AG04450 (cell line): ENCODE results near the gene ELOVL5. TPM values are rescaled to one million over a fixed set of nuclear protein-coding genes. Genes with fewer than 3 reads are reported as not detected.
"Not testable (repeated sequence)": the region's sequence is repeated elsewhere in the genome, so short reads cannot be mapped to it uniquely, and the experiment has no call there.

ENCODE experiments used
- CTCF ChIA-PET: fragments of 300-600, 350-600 bp; formaldehyde crosslinking; extraction: SDS; loops from one replicate; lab custom pipeline; 2022; ENCODE audit warnings: antibody characterized with exemption, inconsistent platforms; lab: Charles Lee
- POLR2A ChIA-PET: fragments of 350-600 bp; formaldehyde crosslinking; extraction: SDS; loops from one replicate; lab custom pipeline; 2021; ENCODE audit warnings: antibody characterized with exemption, inconsistent platforms; lab: Yijun Ruan, JAX
- DNase-seq: peaks from one replicate; pipeline ENCODE4 v3.0.0-alpha.2; 2011; ENCODE audit warnings: low read depth, low spot score
- H3K27ac ChIP-seq: one replicate; pipeline ENCODE4 v1.5.1; 2012; ENCODE audit warnings: low read depth, low read length, control low read depth
- H3K27me3 ChIP-seq: one replicate; pipeline ENCODE4 v1.6.0; 2012; ENCODE audit warnings: low read length; ENCODE audit not compliant: control insufficient read depth, insufficient read depth
- H3K4me3 ChIP-seq: 2 replicates; pipeline ENCODE4 v1.5.1; 2011; ENCODE audit warnings: mild to moderate bottlenecking, low read depth, low read length, control low read depth
- H3K9me3 ChIP-seq: 2 replicates; pipeline ENCODE4 v1.5.1; 2012; ENCODE audit warnings: low read length; ENCODE audit not compliant: control insufficient read depth, insufficient read depth
- CTCF ChIP-seq: IDR thresholded peaks from 2 replicates; pipeline ENCODE4 v1.5.1; 2011; ENCODE audit warnings: low read depth, low read length, control low read depth, inconsistent platforms
- polyA plus RNA-seq: library from polyadenylated mRNA; depleted of rRNA; stranded (reverse); fragments of >200 nt; gene quantifications from 2 replicates; pipeline ENCODE4 v1.2.3, GENCODE V29; 2011

Gene ELOVL5
- polyA plus RNA-seq, 1 experiment: 81.6 TPM

DNA sequence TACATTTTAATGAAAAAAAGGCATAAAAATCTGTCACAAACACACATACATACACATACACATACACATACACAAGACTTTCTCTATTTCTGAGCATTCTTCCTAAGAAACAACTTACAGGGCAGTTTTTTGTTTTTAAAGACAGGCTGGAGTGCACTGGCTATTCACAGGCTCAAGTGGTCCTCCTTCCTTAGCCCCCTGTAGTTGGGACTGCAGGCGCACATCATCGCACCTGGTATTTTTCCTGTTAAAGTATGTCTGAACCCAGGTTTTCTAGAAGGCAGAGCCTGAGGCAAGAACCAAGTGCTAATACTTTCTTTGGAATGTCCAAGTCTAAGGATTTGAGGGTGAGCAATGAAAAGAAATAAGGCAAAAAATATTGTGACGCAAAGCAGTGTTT lies 41.3 kb upstream of the ELOVL5 start:
- no peak overlapping the region for H3K27ac ChIP-seq
- ChIA-PET POLR2A (no interaction called here), CTCF (no interaction called here)
- no peaks in the 10 kb centered on the region for H3K27me3 ChIP-seq
- H3K4me3 ChIP-seq: no peak overlapping the region
- no peak for TF ChIP-seq CTCF
- DNase-seq: no peak
- H3K9me3 ChIP-seq: no peaks in the 10 kb centered on the region

GRCh38 chr6:53388615-53389014 lies 39.9 kb upstream of the ELOVL5 start:
- H3K27ac ChIP-seq, DNase-seq, H3K9me3 ChIP-seq, H3K4me3 ChIP-seq, CTCF ChIA-PET, POLR2A ChIA-PET, H3K27me3 ChIP-seq: not testable (repeated sequence)

GRCh38 chr6:53382421-53382820 lies 33.7 kb upstream of the ELOVL5 start:
- peaks cover 5% of the 10 kb centered on the region for H3K27me3 ChIP-seq
- no peak for DNase-seq
- POLR2A ChIA-PET: no interaction called here

GRCh38 chr6:53378208-53378607 lies 29.5 kb upstream of the ELOVL5 start:
- ChIA-PET CTCF (interaction anchor here (1.0 kb wide), 1 partner anchor 33 kb away, joined by 3 read pairs; no protein-coding TSS in a partner anchor), POLR2A (no interaction called here)
- no peak for DNase-seq
- no peak for TF ChIP-seq CTCF
- Histone ChIP-seq H3K27me3 (peaks cover 11% of the 10 kb centered on the region), H3K4me3 (no peak overlapping the region), H3K27ac (no peak overlapping the region), H3K9me3 (no peaks in the 10 kb centered on the region; the same call in 1 of the 2 replicates)

More at GRCh38 chr6:53382421-53382820, 33.7 kb upstream of the ELOVL5 start:
- H3K9me3 ChIP-seq: no peaks in the 10 kb centered on the region; the same call in 1 of the 2 replicates
- H3K4me3 ChIP-seq: no peak overlapping the region
- CTCF ChIA-PET: no interaction called here
- no peak overlapping the region for H3K27ac ChIP-seq
- TF ChIP-seq CTCF: no peak

GRCh38 chr6:53377793-53378192 lies 29.0 kb upstream of the ELOVL5 start:
- POLR2A ChIA-PET: no interaction called here
- CTCF ChIA-PET: no interaction called here
- Histone ChIP-seq H3K27ac (no peak overlapping the region), H3K9me3 (no peaks in the 10 kb centered on the region; the same call in 1 of the 2 replicates), H3K4me3 (no peak overlapping the region), H3K27me3 (peaks cover 11% of the 10 kb centered on the region)
- TF ChIP-seq CTCF: no peak
- no peak for DNase-seq

DNA sequence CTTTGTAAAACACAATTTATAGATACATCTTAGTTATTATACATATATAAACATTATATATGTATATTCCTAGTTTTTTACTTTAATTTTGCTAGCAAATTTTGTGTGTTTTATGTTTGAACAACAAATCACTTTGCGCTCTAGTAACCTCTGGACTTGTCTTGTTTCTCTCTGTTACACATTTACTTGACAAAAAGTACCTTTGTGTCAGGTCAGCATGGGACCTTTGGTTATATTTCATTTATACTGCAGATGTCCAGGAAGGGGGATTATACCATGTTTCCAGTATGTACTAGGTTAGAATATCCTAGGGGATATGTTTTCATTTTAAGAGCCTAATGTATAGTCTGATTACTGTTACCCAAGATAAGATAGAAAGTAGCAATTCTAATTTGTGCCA lies 28.5 kb upstream of the ELOVL5 start:
- POLR2A ChIA-PET: no interaction called here
- CTCF ChIA-PET: no interaction called here

More for the DNA sequence above, 28.5 kb upstream of the ELOVL5 start:
- TF ChIP-seq CTCF: no peak
- H3K27ac ChIP-seq: no peak overlapping the region
- no peaks in the 10 kb centered on the region for H3K9me3 ChIP-seq
- H3K27me3 ChIP-seq: peaks cover 11% of the 10 kb centered on the region
- no peak for DNase-seq
- no peak overlapping the region for H3K4me3 ChIP-seq
